ENCODE measurements around the gene PCP2.
"Not testable (repeated sequence)": the region's sequence is repeated elsewhere in the genome, so short reads cannot be mapped to it uniquely, and the experiment has no call there.

Gene PCP2

DNA sequence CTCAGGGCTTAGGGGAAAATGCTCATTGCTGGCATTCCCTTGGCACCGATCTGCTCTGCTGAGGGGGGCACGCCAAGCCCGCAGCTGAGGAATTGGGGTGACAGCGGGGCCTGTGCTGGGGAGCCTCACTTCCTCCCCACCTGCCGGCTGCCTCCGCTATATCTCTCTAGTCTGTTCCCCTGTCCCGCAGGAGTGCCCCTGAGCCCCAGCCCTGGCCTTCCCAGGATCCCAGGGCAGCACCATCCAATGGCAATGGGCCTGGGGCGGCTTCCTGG is 12.8 kb upstream of the PCP2 start:
- no peak for TF ChIP-seq CTCF (IDR thresholded peaks at IDR 0.05; ENCODE audit: low read depth, low read length)
- no peak overlapping the region for H3K4me3 ChIP-seq (ENCODE audit: low read depth, low read length)
- no peak for DNase-seq (ENCODE audit: low read depth)

- no peak overlapping the region for H3K4me3 ChIP-seq (ENCODE audit: low read depth, low read length)
- no peak for DNase-seq (ENCODE audit: low read depth)
- TF ChIP-seq POLR2A (IDR thresholded peaks at IDR 0.05; ENCODE audit: extremely low read depth, insufficient read length) (no peak), CTCF (IDR thresholded peaks at IDR 0.05; ENCODE audit: low read depth, low read length) (no peak), MAX (IDR thresholded peaks at IDR 0.05; ENCODE audit: low read depth, low read length) (no peak), MYC (IDR thresholded peaks at IDR 0.05; ENCODE audit: low read depth, low read length) (no peak)
Observed at GRCh38 chr19:7645656-7646425, 12.3 kb upstream of the PCP2 start.

DNA sequence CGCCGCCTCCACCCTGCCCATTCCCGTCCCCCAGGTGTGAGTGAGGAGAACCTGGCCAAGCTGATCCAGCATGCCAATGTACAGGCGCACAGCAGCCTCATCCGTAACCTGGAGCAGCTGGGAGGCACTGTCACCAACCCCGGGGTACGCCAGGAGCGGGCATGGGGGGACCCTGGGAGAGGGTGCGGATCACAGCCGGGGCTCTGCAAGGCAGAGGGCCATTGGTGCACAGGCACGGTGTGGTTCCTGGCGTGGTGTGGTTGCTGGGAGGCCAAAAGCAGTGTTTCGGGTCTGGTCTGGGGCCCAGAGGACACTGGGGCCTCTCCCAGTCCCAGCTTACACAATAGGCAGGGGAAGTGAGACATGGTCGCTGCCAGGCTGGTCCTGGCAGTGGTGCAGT is 11.6 kb upstream of the PCP2 start:
- no peak overlapping the region for H3K4me3 ChIP-seq (ENCODE audit: low read depth, low read length)
- DNase-seq (ENCODE audit: low read depth): peak; percentile 71
- TF ChIP-seq MAX (IDR thresholded peaks at IDR 0.05; ENCODE audit: low read depth, low read length) (no peak), POLR2A (IDR thresholded peaks at IDR 0.05; ENCODE audit: extremely low read depth, insufficient read length) (no peak), MYC (IDR thresholded peaks at IDR 0.05; ENCODE audit: low read depth, low read length) (no peak), CTCF (IDR thresholded peaks at IDR 0.05; ENCODE audit: low read depth, low read length) (no peak)

- no peak for DNase-seq (ENCODE audit: low read depth)
- TF ChIP-seq CTCF (IDR thresholded peaks at IDR 0.05; ENCODE audit: low read depth, low read length): no peak
- no peak for TF ChIP-seq MYC (IDR thresholded peaks at IDR 0.05; ENCODE audit: low read depth, low read length)
- TF ChIP-seq POLR2A (IDR thresholded peaks at IDR 0.05; ENCODE audit: extremely low read depth, insufficient read length): no peak
- TF ChIP-seq MAX (IDR thresholded peaks at IDR 0.05; ENCODE audit: low read depth, low read length): no peak
- no peak overlapping the region for H3K4me3 ChIP-seq (ENCODE audit: low read depth, low read length)
Observed at GRCh38 chr19:7644550-7644877, 11.0 kb upstream of the PCP2 start.

GRCh38 chr19:7643629-7644549 is 10.4 kb upstream of the PCP2 start:
- DNase-seq (ENCODE audit: low read depth): peak; percentile 57
- H3K4me3 ChIP-seq (ENCODE audit: low read depth, low read length): not testable (repeated sequence)

DNA sequence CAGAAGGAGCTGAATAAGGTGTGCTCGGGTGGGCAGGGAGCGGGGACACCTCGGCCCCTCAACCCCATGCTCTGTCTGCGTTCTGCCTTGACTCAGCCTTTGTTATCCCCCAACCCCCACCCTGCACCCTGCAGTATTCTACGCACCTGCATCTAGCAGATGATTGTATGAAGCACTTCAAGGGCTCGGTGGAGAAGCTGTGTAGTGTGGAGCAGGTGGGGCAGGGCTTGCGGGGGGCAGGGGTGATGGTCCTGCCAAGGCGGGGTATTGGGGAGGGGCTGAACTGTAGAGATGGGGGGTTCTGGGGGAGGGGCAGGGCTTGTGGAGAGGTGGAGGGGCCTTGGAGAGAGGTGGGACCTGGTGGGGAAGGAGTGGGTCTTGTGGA is 9.5 kb upstream of the PCP2 start:
- TF ChIP-seq CTCF (IDR thresholded peaks at IDR 0.05; ENCODE audit: low read depth, low read length): no peak
- TF ChIP-seq MYC (IDR thresholded peaks at IDR 0.05; ENCODE audit: low read depth, low read length): no peak
- TF ChIP-seq MAX (IDR thresholded peaks at IDR 0.05; ENCODE audit: low read depth, low read length): no peak
- no peak for TF ChIP-seq POLR2A (IDR thresholded peaks at IDR 0.05; ENCODE audit: extremely low read depth, insufficient read length)
- no peak overlapping the region for H3K4me3 ChIP-seq (ENCODE audit: low read depth, low read length)
- DNase-seq (ENCODE audit: low read depth): no peak

Data from NB4 (cell line).